Thyroid gland (tissue), 4 donors: Measurements from ENCODE around the gene ZBTB5.

Experiments used
- POLR2A ChIP-seq, 2 donors: fragments of 450-650 bp; IDR thresholded peaks; one replicate each; pipeline ENCODE4 v1.6.1; 2017; ENCODE audit warnings: antibody characterized with exemption in 2 of 2, mild to moderate bottlenecking in 2 of 2, moderate library complexity in 1 of 2
- TF ChIP-seq, protein P1 (sequence below), 6 experiments: fragments of 200-600 bp in 3 of 6; fragments of 450-650 bp in 3 of 6; sonication (generic) in 3 of 6; IDR thresholded peaks; one replicate each; pipeline ENCODE4 v1.5.1; 2016 to 2019; ENCODE audit warnings: antibody characterized with exemption in 6 of 6, mild to moderate bottlenecking in 2 of 6, inconsistent platforms in 1 of 6, moderate library complexity in 1 of 6

- TF ChIP-seq, protein P1, sequence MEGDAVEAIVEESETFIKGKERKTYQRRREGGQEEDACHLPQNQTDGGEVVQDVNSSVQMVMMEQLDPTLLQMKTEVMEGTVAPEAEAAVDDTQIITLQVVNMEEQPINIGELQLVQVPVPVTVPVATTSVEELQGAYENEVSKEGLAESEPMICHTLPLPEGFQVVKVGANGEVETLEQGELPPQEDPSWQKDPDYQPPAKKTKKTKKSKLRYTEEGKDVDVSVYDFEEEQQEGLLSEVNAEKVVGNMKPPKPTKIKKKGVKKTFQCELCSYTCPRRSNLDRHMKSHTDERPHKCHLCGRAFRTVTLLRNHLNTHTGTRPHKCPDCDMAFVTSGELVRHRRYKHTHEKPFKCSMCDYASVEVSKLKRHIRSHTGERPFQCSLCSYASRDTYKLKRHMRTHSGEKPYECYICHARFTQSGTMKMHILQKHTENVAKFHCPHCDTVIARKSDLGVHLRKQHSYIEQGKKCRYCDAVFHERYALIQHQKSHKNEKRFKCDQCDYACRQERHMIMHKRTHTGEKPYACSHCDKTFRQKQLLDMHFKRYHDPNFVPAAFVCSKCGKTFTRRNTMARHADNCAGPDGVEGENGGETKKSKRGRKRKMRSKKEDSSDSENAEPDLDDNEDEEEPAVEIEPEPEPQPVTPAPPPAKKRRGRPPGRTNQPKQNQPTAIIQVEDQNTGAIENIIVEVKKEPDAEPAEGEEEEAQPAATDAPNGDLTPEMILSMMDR (IDR thresholded peaks at IDR 0.05) = no peak
- no peak for TF ChIP-seq POLR2A (IDR thresholded peaks at IDR 0.05)
Observed at GRCh38 chr9:37417857-37418618, 47.2 kb downstream of the ZBTB5 start.
